GM04503 (cell line): ENCODE data around the gene HM13.
"Not testable (repeated sequence)": the region's sequence is repeated elsewhere in the genome, so short reads cannot be mapped to it uniquely, and the experiment has no call there.

Experiments used
- DNase-seq: peaks from one replicate; pipeline ENCODE4 v3.0.0-alpha.2; 2012; ENCODE audit warnings: low read depth

The HM13 gene

DNA sequence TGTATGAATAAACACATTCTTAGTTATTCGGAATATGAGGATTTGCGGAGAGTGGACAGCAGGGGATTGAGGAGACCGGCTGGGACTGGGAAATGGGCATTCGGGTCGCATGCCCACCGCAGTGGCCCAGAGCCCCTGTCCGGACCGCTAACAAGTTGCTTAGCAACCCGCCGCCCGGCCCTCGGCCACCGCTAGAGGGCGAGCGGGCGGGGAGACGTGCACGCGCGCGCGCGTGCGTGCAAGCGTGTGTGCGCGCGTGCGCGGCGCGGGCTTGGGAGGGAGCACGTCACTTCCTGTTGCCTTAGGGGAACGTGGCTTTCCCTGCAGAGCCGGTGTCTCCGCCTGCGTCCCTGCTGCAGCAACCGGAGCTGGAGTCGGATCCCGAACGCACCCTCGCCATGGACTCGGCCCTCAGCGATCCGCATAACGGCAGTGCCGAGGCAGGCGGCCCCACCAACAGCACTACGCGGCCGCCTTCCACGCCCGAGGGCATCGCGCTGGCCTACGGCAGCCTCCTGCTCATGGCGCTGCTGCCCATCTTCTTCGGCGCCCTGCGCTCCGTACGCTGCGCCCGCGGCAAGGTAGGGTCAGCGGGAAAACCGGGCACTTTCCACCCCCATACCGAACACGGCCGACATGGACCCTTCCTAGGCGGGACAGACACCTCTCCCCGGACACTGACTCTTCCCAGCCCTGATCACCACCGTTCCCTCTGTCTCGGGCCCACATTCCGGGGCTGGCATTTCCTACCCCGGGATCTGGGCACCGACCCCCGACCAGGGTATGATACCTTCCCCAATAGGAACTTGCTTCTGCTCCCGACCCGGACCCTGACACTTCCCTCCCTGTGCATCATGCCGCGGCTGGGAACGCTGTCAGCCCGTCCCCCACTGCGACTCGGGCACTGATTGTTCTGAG lies at the start of gene HM13:
Gene HM13 (plus strand): TSS at position 289 of the 918 bp plus-strand sequence. CDS start 110 bp downstream, at position 399.
- peak; percentile 49 for DNase-seq

DNA sequence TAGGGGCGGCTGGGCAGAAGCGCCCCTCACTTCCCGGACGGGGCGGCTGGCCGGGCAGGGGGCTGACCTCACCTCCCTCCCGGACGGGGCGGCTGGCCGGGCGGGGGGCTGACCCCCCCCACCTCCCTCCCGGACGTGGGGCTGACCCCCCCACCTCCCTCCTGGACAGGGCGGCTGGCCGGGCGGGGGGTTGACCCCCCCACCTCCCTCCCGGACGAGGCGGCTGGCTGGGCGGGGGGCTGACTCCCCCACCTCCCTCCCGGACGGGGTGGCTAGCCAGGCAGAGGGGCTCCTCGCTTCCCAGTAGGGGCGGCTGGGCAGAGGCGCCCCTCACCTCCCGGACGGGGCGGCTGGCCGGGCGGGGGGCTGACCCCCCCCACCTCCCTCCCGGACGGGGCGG lies 43.3 kb upstream of the HM13 start:
- DNase-seq, result not testable (repeated sequence)

- DNase-seq, result no peak
Measured at GRCh38 chr20:31472395-31473330, 41.6 kb upstream of the HM13 start.

GRCh38 chr20:31473331-31474096 lies 40.7 kb upstream of the HM13 start:
- DNase-seq, result no peak

DNA sequence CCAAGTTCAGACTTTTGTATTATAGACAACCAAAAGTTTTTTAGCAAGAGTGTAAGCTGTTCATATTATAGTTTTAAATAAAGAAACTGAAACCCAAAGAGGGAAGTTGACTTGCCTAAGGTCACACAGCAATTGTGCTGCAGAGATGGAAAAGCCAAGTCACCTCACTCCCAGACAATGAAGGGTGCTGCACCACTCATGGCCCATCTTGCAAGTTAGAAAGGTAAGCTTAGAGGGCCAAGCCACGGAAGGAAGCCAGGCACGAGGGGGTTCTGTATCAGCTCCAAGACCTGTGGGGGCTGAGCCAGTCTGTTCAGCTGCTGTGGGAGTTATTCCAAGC lies 40.2 kb upstream of the HM13 start:
- DNase-seq, result no peak

- no peak for DNase-seq
Measured at GRCh38 chr20:31474758-31475427, 39.3 kb upstream of the HM13 start, which contains the start of the genes DEFB124 and REM1. TSS of gene DEFB124 (minus strand) at chr20:31475127. CDS start at chr20:31473013, 2,114 bp downstream. TSS of gene REM1 (plus strand) at chr20:31475288. CDS start at chr20:31476446, 1,158 bp downstream.

GRCh38 chr20:31475472-31476293 lies 38.6 kb upstream of the HM13 start:
- DNase-seq, result no peak

GRCh38 chr20:31476294-31476585 lies 38.0 kb upstream of the HM13 start:
- DNase-seq, result no peak

GRCh38 chr20:31476643-31477215 lies 37.5 kb upstream of the HM13 start:
- no peak for DNase-seq

DNA sequence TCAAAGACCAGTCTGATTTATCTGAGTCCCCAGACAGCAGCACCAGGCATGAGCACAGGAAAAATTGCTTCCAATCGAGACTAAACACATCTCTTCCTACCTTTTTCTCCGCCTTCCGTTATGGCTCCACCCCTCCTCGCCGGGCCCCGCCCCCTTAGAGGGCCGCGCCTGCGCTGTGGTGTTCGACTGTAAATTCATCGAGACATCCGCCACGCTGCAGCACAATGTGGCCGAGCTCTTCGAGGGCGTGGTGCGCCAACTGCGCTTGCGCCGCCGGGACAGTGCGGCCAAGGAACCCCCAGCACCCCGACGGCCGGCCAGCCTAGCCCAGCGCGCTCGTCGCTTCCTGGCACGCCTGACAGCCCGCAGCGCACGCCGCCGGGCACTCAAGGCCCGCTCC lies 30.2 kb upstream of the HM13 start:
- DNase-seq, result no peak

GRCh38 chr20:31485450-31486339 lies 28.5 kb upstream of the HM13 start:
- no peak for DNase-seq

DNA sequence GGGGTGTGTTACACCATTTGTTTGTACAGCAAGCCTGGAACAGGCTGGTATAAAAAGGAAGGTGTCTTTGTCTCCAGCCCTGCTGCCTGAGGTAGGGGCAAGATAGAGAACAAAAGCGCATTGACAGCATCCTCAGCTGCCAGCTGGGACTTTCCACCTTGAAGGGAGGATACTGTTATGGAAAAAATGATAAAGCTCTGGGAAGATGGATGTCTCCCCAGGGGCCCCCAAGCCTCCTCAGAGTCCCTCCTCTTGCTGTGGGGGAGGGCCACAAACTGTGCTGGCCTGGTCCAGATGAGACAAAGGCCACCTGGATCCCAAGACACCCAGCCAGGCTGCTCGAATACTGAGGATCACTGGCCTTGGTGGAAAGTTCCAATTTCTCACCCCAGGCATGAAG lies 26.1 kb upstream of the HM13 start:
- no peak for DNase-seq

GRCh38 chr20:31489152-31489551 lies 25.1 kb upstream of the HM13 start:
- no peak for DNase-seq

GRCh38 chr20:31490752-31491151 lies 23.5 kb upstream of the HM13 start:
- no peak for DNase-seq

DNA sequence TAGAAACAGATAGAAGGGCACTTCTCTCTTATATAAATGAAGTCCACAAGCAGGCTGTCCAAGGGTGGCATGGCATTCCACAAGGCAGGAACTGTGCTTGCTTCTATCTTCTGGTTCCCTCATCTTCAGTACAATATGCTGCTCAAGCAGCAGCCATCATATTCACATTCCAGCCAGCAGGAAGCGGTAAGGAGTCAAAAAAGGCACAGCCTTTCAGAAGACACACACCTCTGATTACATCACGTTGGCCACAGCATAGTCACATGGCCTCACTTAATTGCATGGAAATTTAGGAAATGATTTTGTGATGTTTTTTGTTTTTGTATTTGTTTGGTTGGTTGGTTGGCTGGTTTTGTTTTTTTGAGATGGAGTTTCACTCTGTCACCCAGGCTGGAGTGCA lies 20.1 kb upstream of the HM13 start:
- DNase-seq, result peak; percentile 19

DNA sequence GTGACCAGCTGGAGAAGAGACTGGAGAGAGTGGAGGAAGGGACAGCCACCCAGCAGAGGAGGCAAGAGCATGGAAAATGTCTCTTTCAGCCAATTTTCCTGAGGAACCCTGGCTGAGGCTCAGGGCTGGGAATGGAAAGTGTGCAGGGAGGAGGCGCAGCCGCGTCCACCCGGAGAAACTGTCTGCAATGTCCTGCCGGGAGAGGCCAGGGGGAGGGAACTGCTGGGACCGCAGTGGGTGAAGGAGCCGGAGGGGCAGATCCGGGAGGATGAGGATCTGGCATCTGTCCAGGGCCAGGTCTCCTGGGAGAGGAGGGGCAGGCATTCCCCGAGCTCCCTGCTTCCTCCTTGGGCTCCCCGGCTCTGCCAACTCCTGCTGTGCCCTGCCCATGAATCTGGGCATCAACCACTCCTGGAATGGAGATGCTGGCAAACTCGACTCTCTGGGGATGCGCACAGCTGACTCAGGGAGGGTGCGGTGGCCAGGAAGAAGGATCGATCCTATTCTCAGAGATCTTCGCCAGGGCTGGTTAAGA lies 17.4 kb upstream of the HM13 start:
- peak; percentile 47 for DNase-seq

- peak; percentile 81 for DNase-seq
Measured at GRCh38 chr20:31497838-31498540, 16.3 kb upstream of the HM13 start.

- no peak for DNase-seq
Measured at GRCh38 chr20:31500527-31500926, 13.7 kb upstream of the HM13 start.
